Right ventricle myocardium inferior (tissue), 1 donor: ENCODE results near the gene DCST1. TPM values are rescaled to one million over a fixed set of nuclear protein-coding genes. Genes with fewer than 3 reads are reported as not detected.

Experiments used
- ATAC-seq: fragments of 200-7000 bp; cut with Tn5 transposase; one replicate; pipeline ENCODE4 v1.9.1; 2020; ENCODE audit warnings: mild to moderate bottlenecking, moderate library complexity
- DNase-seq: peaks from one replicate; pipeline ENCODE4 v3.0.0; 2021; ENCODE audit errors: missing footprints
- intact Hi-C: fragments of 100-400 bp; cut with DNase I; formaldehyde crosslinking; loops from one replicate; pipeline ENCODE4 v1.11.0; 2022
- total RNA-seq: library from RNA; stranded (reverse); fragmentation: NEBNext Ultra II Directional; extraction: Animal tissue kit (Norgen Biotek cat#: 25700); gene quantifications from one replicate; pipeline ENCODE4 v1.2.1, GENCODE V29; 2021
- donor health status: DM: no; HTN: yes; CAD: no; lungs with severe emphysema.

DCST1 gene
- total RNA-seq, 1 donor from 2014 or later = not detected

DNA sequence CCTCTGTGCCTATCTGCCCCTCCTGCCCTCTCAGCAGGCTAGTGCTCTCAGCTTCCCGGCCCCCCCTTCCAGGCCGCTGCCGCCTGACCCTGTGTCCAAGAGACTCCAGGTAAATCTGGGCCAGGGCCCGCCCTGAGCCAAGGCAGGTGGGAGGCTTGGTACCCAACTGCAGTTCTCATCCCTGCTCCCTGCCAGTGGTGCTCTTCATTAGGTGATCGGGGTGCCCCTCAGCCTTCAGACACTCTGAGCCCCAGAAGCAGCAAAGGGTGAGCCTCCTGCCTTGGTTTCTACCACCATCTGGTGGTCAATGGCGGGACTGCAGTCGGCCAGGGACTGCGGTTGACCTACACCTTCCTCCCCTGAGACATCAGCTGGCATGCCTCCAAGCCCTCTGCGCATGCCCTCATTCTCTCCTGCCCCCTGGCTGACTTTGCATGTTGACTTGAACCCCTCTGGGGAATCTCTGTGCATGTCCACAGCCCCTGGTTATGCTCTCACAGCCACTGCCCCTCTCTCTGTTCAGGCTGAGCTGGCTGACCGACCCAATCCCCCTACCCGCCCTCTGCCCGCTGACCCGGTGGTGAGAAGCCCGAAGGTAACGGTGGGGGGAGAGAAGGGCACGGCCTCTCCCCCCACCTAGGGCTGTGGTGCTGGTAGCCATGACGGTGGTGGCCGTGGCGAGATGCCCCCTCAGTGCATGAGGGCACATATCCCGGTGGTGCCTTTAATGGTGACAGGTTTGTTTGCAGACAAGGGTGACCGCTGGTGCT lies 27.9 kb downstream of the DCST1 start:
- ATAC-seq = peak; percentile 53
- intact Hi-C loops = loop anchor here (2.0 to 5.0 kb wide), 3 partner anchors 23 to 503 kb away; partner anchors contain the start of genes PYGO2 and UBE2Q1
- peak; percentile 92 for DNase-seq

DNA sequence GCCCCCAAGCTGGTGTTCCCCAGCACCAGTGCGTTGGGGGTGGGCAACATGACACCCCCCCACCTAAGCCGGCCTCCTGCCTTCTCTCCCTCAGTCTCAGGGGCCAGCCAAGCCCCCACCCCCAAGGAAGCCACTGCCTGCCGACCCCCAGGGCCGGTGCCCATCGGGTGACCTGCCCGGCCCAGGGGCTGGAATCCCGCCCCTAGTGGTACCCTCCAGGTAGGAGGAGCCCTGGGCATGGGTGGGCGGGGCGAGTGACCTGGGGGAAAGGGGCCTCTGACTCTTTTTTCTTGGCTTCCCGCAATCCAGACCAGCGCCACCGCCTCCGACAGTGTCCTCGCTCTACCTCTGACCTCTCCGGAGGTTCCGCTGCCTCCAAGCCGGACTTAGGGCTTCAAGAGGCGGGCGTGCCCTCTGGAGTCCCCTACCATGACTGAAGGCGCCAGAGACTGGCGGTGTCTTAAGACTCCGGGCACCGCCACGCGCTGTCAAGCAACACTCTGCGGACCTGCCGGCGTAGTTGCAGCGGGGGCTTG lies 28.6 kb downstream of the DCST1 start:
- intact Hi-C loops = loop anchor here (2.0 to 5.0 kb wide), 3 partner anchors 23 to 503 kb away; partner anchors contain the start of genes PYGO2 and UBE2Q1
- peak; percentile 1 for ATAC-seq
- DNase-seq = no peak

DNA sequence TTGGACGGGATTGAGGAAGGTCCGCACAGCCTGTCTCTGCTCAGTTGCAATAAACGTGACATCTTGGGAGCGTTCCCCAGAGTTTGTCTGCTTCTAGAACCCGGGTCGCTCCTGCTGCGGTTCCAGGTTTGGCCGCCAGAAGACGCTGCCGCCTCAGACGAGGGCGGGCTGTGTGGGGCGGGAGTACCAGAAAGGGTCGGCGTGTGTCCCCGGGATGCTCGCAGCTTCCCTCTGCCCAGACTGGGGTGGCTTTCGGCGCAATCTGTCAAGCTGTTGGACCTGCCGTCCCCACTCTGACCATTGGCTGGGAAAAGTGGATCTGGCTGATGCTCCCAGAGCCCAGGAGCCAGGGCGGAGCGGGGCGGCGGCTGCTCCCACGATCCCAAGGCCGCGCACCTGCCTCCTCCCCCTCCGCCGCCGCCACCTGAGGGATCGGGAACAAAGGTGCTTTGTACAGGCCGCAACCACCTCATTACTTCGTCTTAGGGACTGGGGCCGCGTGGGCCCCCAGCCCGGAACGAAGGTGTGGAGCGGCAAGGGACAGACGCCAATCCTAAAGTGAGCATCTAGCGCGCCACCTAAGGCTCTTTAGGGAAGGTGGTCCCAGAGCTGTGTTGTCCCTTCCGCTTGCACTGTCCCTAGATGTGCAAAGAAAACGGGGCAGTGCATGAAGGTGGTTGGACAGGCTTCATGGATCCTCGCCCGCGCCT lies 29.2 kb downstream of the DCST1 start:
- DNase-seq (peak; percentile 78), ATAC-seq (peak; percentile 52)
- intact Hi-C loops = loop anchor here (2.0 to 5.0 kb wide), 3 partner anchors 22 to 504 kb away; partner anchors contain the start of genes PYGO2 and UBE2Q1

DNA sequence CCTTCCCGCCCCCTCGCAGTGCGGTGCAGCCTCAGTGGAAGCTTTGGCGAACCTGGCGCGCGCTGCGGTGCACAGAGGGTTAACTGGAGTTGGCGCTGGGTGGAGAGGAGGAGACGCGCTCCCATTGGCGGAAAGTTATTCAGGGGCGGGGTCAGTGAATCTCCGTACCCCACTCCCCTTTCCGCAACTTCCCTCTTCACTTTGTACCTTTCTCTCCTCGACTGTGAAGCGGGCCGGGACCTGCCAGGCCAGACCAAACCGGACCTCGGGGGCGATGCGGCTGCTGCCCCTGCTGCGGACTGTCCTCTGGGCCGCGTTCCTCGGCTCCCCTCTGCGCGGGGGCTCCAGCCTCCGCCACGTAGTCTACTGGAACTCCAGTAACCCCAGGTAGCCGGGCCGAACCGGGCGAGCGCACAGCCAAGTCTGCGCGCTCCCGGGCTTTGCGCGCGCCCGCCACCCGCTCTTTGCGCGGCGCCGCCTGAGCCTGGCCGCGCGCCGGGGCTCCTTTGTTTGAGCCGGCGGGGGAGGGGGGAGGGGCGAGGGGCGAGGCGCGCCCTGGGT lies 30.0 kb downstream of the DCST1 start, which contains the start of gene EFNA4:
EFNA4 (plus strand) TSS at position 191 of the 561 bp plus-strand sequence; CDS start at position 275, 84 bp downstream.
- intact Hi-C loops = loop anchor here (2.0 to 5.0 kb wide), 3 partner anchors 21 to 505 kb away; partner anchors contain the start of genes PYGO2 and UBE2Q1
- ATAC-seq (peak; percentile 92), DNase-seq (peak; percentile 89)

DNA sequence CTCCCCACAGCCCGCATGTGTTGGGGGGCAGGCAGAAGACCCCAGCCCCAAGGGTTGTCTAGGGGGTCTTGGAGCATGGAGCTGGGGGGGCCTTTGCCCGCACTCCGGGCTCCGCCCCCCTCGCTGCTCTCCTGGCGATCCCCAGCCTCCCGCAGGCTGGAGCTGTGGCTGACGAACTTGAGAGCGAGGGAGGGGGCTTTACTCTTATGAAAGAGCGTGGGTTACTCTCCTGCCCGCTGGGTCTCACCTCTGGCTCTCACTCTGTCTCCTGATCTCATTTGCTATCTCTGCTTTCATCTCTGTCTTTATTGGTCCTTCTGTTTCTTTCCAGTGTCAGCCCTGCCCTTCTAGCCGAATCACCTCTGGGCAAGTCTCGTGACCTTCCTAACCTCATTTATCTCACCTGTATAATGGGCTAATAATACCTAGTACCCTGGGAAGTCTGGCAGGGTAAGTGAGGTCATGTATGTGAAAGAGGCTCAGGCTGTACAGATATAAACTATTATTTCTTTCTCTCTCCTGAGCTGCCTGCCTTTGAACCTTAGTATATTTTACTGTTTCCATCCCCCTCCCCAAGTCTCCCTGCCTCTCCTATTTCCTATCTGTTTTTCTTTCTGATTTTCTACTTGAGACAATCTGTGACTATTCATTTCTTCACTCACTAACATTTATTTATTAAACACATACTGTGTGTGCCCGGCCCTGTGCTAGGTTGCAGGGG lies 30.6 kb downstream of the DCST1 start:
- DNase-seq (peak; percentile 68), ATAC-seq (peak; percentile 2)
- intact Hi-C loops = loop anchor here (5.0 kb wide), 1 partner anchor 102 kb away; the partner anchor contains the start of gene PYGO2

DNA sequence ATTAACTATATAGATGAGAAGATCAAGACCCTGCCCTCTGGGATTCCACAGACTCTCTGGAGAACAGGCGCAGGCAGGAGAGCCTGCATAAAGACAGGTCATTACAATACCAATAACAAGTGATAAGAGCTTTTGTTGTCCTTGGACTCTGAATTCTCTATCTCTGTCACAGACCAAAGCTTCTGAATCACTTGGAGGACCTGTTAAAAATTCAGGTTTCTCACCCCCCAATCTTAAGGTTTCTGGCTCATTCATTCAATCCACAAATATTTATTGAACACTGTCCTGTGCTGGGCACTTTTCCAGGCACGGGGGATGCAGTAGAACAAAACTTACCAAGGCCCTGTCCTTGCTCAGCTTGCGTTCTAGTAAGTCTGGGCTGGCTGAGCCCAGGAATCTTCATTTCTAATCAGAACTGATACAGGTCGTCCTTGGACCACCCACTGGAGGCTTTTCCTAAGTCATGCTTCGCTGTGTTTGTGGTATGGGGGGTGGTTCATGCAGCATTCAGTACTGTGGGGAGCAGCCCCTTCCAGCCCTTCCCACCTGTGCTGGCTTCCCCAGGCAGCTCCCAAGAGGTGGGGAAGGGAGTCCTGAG lies 31.3 kb downstream of the DCST1 start:
- ATAC-seq = no peak
- intact Hi-C loops = loop anchor here (5.0 kb wide), 1 partner anchor 103 kb away; the partner anchor contains the start of gene PYGO2
- peak; percentile 35 for DNase-seq

DNA sequence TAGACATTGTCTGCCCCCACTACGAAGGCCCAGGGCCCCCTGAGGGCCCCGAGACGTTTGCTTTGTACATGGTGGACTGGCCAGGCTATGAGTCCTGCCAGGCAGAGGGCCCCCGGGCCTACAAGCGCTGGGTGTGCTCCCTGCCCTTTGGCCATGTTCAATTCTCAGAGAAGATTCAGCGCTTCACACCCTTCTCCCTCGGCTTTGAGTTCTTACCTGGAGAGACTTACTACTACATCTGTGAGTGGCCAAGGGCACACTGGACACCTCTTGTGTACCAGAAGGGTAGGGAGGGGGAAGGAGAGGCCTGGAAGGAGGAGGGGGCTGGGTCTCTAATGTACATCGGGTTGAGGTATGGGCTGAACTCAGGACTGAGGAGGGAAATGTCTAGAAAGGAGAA lies 33.2 kb downstream of the DCST1 start:
- intact Hi-C loops = no loop called here
- no peak for DNase-seq
- ATAC-seq = no peak

DNA sequence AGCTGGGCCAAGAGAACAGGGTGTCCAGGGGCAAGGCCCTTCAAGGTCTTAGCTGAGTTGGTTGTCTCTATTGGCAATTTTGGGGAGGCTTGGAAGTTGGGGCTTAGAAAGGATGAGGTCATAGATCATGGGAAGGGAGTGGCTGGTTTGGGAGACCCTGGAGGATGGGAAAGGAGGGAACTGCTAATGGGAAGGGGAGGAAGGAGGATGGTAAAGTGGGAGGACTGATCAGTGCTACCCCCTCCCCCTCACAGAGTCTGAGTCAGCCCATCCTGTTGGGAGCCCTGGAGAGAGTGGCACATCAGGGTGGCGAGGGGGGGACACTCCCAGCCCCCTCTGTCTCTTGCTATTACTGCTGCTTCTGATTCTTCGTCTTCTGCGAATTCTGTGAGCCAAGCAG lies 35.0 kb downstream of the DCST1 start:
- intact Hi-C loops = no loop called here
- ATAC-seq (no peak), DNase-seq (peak; percentile 18)

DNA sequence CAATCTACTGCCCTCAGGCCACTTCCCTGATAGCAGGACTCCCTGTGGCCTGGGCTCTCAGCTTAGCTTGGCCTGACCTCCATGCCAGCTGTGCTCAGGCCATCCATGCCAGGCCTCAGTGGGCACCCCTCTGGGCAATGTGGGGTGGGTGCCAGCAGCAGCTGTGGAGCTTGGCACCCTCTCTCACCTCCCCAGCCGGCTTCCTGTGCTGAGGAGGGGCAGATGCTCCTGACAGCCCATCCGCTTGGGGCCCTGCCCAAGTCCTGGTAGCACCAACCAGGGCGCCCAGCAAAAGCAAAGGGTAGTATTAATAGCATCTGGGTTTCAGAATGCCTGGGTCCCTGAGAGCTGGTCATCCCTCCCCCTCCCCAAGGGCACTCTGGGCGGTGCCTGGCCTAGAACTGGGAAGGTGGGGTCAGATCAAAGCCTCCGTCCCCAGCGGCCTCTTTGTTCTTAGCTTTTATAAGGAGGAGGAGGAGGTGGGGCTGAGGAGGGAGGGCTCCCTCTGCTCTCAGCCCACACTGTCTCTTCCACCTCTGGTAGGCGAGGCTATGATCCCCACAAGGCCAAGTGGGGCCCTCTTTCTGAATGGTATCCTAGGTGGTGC lies 36.0 kb downstream of the DCST1 start:
- DNase-seq (peak; percentile 16), ATAC-seq (no peak)
- intact Hi-C loops = no loop called here

DNA sequence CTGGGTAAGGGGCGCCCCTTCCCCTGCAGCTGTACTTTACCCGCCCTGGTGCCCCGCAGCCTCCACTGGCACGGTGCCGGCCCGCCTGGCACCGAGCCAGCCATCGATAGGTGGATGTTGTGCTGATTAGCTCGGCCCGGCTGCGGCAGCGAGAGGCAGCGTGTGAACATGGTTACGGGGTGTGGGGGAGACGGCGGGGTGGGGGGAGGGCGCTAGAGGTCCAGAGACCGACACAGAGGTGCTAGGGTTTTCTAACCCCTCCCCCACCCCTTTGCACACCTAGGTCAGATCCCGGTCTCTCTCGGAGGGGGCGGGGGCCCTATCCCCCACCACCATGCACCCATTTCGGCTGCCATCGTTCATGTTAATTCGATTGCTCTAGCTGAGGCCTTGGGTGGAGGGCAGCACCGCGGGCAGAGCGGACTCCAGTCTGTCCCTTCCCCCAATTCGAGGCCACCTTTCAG lies 36.6 kb downstream of the DCST1 start:
- peak; percentile 1 for ATAC-seq
- intact Hi-C loops = no loop called here
- DNase-seq = peak; percentile 65

DNA sequence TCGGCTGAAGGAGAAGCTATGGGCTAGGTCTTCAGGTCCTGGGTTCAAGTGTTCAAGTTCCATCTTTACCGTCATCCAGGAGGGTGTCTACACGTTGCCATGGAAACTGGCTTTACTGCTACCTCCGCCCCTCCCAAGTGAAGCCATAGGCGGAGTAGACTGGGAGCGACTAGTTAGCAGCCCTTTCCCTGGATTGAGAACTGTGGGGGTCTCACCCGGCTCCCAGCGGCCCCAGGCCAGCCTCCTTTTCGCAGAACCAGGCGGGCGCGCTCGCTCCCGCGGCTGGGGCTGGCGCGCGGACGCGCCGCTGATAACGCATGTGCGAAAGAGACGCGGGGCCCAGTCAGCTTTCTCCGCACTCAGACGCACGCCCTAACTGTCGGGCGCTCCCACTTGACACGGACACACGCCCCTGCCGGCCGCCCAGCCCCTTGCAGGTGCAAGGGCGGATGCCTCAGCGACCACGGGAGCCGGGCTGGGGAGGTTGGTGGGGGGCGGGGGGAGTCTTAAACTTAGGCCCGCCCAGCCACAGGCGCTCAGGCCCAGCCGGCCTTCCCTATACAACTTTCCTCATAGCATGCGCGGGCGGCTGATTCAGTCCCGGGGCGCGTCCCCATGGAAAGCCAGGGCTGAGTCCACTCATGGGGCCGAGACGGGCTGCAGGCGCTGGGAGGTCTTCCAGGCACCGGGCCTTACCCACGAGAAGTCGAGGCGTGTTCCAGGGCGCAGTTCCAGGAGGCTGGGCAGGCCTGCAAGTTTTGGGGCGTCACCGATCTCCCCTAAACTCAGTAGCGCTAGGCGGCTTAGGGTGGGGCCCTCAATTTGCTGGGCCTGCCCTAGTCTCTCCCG lies 37.3 kb downstream of the DCST1 start:
- peak; percentile 92 for DNase-seq
- intact Hi-C loops = no loop called here
- ATAC-seq = peak; percentile 86

DNA sequence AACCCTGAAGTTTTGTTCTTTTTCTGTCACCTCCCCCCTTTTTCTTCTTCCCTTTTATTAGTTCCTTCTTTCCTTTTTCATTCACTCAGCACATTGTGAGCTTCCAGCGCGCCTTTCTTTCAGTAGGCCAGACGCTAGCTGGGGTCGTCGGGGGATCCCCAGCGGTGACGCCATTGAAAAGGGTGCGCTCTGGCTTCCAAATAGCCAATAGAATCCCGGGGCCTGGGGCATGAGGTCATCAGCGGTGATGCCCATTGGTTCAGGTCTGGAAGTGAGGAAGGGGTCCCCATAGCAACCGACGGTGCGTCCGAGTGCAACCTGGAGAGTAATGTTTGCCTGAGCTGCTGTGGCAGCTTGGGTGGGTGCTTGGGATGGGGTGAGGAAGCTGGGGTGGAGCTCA lies 38.1 kb downstream of the DCST1 start:
- ATAC-seq = no peak
- intact Hi-C loops = no loop called here
- DNase-seq = peak; percentile 39

DNA sequence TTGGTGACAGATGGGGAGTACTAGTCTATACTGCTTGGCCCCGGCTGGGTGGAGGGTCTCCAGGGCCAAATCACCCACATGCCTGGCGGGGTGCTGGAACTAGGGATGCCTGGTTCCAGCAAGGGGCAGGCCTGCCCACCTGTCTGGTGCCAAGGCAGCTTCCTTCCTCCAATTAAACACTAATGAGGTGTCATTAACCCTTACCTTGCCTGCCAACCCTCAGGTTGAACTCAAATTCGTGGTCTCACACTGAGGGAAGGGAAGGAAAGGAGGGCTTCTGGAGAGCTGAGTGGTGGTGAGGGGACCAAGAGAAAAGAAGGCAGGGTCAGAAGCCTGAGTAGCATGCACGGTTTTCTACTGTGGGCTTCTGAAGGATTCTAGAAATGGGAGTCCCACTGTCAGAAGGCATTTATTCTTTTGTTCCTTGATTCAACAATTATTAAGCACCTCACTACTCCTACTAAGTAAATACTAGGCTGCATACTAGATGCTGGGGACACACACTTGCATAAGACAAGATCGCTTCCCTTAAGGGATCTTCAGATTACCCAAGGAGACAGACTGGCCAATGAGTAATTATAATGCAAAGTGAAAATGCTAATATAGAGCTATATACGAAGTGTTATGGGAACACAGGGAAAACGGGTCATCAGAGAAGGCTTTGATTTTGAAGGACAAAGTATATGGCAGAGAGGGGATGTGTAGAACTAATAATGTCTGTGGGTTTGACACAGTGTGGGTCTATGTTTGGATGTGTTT lies 39.1 kb downstream of the DCST1 start:
- intact Hi-C loops = no loop called here
- DNase-seq (peak; percentile 4), ATAC-seq (no peak)

DNA sequence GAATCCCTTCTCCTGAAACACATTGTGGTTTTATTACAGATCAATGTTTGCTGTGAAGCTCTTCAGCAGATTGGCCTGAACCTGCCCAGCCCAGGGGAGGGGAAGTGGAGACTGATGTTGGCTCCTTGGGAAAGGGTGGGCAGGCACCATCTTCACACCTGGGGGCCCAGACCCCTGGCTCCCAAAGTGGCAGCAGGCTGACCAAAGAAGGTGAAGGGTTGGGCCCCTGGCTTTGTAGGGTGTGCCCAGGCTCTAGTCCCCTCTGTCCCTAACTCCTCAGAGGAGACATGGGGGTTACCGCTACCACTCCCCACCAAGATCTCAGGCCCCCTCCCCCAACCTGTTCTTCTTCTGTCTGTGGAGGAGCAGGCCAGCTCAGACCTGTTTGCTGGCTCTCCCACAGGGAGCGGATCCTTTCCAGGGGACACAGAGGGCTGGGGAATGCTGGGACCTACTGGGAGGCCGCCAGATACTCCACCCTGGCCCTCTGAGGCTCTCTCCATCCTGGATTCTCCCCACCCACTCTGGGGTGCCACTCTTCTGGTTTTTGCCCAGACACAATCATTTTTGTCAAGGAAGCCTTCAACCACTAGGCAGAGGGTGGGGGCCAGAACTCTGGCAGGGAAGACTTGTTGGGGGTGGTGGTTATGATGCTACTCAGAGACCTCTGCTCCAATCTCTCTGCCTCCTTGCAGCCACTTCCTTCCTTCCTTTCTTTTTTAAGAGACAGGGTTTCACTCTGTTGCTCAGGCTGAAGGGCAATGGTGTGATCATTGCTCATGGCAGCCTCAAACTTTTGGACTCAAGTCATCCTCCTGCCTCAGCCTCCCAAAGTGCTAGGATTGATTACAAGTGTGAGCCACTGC lies 40.0 kb downstream of the DCST1 start:
- ATAC-seq (no peak), DNase-seq (peak; percentile 45)
- intact Hi-C loops = no loop called here

DNA sequence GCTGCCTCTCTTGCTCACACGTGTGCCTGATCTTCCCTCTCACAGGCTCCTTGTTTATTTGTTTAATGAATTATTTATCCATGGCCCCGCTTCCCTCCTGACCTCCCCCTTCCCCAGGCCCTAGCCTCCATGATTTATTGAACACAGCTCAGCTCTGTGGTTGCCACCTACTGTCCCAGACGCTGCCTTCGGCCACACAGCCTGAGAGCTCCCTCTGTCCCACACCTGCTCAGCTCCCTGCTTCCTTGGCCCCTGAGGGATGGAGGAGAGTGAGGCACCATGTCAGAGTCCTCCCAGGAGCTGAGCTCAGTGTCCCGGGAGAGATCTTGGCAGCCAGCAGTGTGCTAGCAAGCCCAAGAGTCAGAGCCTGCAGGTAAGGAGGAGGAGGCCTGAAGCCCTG lies 41.9 kb downstream of the DCST1 start:
- DNase-seq (peak; percentile 53), ATAC-seq (no peak)
- intact Hi-C loops = no loop called here
